ENCODE data around the gene ITGB4.

DNA sequence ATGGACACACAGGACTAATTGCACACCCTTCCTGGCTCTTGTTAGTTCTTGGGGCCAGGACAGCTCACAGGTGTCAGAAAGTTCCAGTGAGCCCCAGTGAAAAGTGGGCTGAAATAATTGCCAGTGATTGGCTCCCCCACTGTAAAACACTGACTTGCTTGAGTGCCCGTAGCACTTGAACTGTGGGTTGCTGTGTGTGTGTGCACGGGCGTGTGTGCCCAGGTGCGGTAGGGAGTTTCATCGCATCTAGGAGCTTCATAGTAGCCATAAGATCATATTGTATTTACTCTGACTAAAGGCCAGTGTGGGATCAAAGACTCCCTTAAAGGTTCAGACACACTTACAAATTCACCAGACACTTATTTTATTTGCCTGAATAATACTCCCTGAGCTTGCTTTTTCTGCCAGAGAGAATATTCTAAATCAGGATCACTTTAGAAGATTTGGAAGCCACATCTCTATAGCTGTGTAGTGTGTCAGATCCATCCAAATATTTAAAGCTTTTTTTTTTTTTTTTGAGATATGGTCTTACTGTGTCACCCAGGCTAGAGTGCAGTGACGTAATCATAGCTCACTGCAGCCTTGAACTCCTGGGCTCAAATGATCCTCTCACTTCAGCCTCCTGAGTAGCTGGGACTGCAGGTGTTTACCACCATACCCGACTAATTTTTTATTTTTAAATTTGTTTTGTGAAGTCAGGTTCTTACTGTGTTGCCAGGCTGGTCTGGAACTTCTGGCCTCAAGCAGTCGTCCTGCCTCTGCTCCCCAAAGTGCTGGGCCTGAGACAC lies 74.8 kb downstream of the ITGB4 start:
- TF ChIP-seq, protein P1, sequence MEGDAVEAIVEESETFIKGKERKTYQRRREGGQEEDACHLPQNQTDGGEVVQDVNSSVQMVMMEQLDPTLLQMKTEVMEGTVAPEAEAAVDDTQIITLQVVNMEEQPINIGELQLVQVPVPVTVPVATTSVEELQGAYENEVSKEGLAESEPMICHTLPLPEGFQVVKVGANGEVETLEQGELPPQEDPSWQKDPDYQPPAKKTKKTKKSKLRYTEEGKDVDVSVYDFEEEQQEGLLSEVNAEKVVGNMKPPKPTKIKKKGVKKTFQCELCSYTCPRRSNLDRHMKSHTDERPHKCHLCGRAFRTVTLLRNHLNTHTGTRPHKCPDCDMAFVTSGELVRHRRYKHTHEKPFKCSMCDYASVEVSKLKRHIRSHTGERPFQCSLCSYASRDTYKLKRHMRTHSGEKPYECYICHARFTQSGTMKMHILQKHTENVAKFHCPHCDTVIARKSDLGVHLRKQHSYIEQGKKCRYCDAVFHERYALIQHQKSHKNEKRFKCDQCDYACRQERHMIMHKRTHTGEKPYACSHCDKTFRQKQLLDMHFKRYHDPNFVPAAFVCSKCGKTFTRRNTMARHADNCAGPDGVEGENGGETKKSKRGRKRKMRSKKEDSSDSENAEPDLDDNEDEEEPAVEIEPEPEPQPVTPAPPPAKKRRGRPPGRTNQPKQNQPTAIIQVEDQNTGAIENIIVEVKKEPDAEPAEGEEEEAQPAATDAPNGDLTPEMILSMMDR (IDR thresholded peaks at IDR 0.05) = no peak
- TF ChIP-seq NRF1 (IDR thresholded peaks at IDR 0.05; ENCODE audit: low read depth, low read length) = no peak
- no peak for TF ChIP-seq TCF12 (IDR thresholded peaks at IDR 0.05)
- no peak for TF ChIP-seq POLR2AphosphoS5 (IDR thresholded peaks at IDR 0.05; ENCODE audit: low read depth, low read length)
- no peak for TF ChIP-seq EZH2phosphoT487 (IDR thresholded peaks at IDR 0.05; ENCODE audit: borderline replicate concordance, low read depth)
- no peak for TF ChIP-seq EP300 (IDR thresholded peaks at IDR 0.05; ENCODE audit: borderline replicate concordance in 1 of 2, low read depth in 1 of 2, low read length in 1 of 2)
- TF ChIP-seq RFX5 (IDR thresholded peaks at IDR 0.05; ENCODE audit: low read length) = no peak
- no peak for TF ChIP-seq ELF1 (IDR thresholded peaks at IDR 0.05)
- no peak for TF ChIP-seq SIN3A (IDR thresholded peaks at IDR 0.05; ENCODE audit: borderline replicate concordance, low read depth, low read length)
- TF ChIP-seq TAF1 (IDR thresholded peaks at IDR 0.05; ENCODE audit: borderline replicate concordance, low read depth, low read length) = no peak
- no peak for TF ChIP-seq SMC3 (IDR thresholded peaks at IDR 0.05; ENCODE audit: low read depth, low read length)

Data from SK-N-SH (cell line).